ENCODE measurements around the gene TRIM34.
A peak's percentile ranks its signal among the peaks of the same experiment; 100 is the strongest.
"Not testable (repeated sequence)": the region's sequence is repeated elsewhere in the genome, so short reads cannot be mapped to it uniquely, and the experiment has no call there.

Gene TRIM34

GRCh38 chr11:5624489-5625279, at the start of gene TRIM34:
TRIM34 (plus strand) TSS chr11:5625001; CDS start chr11:5632332, 7,331 bp downstream.
- Histone ChIP-seq H3K4me1 (ENCODE audit: control insufficient read depth, insufficient read depth, low read length, unreplicated experiment) (peaks cover 44% of the 10 kb centered on the region), H3K4me3 (ENCODE audit: low read depth, low read length) (peak within 1 kb of the TSS; percentile 87), H2AFZ (ENCODE audit: low read length, unreplicated experiment) (peak within 1 kb of the TSS; percentile 8), H3K79me2 (ENCODE audit: control insufficient read depth, insufficient read depth, low read length, unreplicated experiment) (peaks cover 13% of the 10 kb centered on the region), H3K36me3 (ENCODE audit: insufficient read depth, low read length) (no peaks in the 10 kb centered on the region), H3K27ac (ENCODE audit: low read depth, low read length) (peak within 1 kb of the TSS; percentile 82), H3K27me3 (ENCODE audit: insufficient read depth, low read length) (no peaks in the 10 kb centered on the region)

GRCh38 chr11:5575152-5575551, 49.6 kb upstream of the TRIM34 start:
- H3K4me3 ChIP-seq (ENCODE audit: low read depth, low read length): no peak overlapping the region

GRCh38 chr11:5577101-5577500, 47.7 kb upstream of the TRIM34 start:
- H3K27ac ChIP-seq (ENCODE audit: low read depth, low read length): no peak overlapping the region
- no peak overlapping the region for H3K4me3 ChIP-seq (ENCODE audit: low read depth, low read length)
- H3K4me1 ChIP-seq (ENCODE audit: control insufficient read depth, insufficient read depth, low read length, unreplicated experiment): no peaks in the 10 kb centered on the region
- no peak overlapping the region for H2AFZ ChIP-seq (ENCODE audit: low read length, unreplicated experiment)
- H3K27me3 ChIP-seq (ENCODE audit: insufficient read depth, low read length): no peaks in the 10 kb centered on the region
- H3K79me2 ChIP-seq (ENCODE audit: control insufficient read depth, insufficient read depth, low read length, unreplicated experiment): no peaks in the 10 kb centered on the region
- H3K36me3 ChIP-seq (ENCODE audit: insufficient read depth, low read length): no peaks in the 10 kb centered on the region

More at GRCh38 chr11:5575152-5575551, 49.6 kb upstream of the TRIM34 start:
- Histone ChIP-seq H3K27ac (ENCODE audit: low read depth, low read length) (no peak overlapping the region), H3K4me1 (ENCODE audit: control insufficient read depth, insufficient read depth, low read length, unreplicated experiment) (no peaks in the 10 kb centered on the region), H3K27me3 (ENCODE audit: insufficient read depth, low read length) (no peaks in the 10 kb centered on the region), H3K36me3 (ENCODE audit: insufficient read depth, low read length) (no peaks in the 10 kb centered on the region), H2AFZ (ENCODE audit: low read length, unreplicated experiment) (no peak overlapping the region), H3K79me2 (ENCODE audit: control insufficient read depth, insufficient read depth, low read length, unreplicated experiment) (no peaks in the 10 kb centered on the region)

GRCh38 chr11:5580577-5580976, 44.2 kb upstream of the TRIM34 start, which contains the start of gene OR52B6:
OR52B6 (plus strand) TSS chr11:5580877; CDS start chr11:5580877, 0 bp downstream.
- H3K4me3 ChIP-seq (ENCODE audit: low read depth, low read length): no peak within 1 kb of the TSS
- H3K79me2 ChIP-seq (ENCODE audit: control insufficient read depth, insufficient read depth, low read length, unreplicated experiment): no peaks in the 10 kb centered on the region
- H3K27me3 ChIP-seq (ENCODE audit: insufficient read depth, low read length): no peaks in the 10 kb centered on the region
- no peaks in the 10 kb centered on the region for H3K36me3 ChIP-seq (ENCODE audit: insufficient read depth, low read length)
- H2AFZ ChIP-seq (ENCODE audit: low read length, unreplicated experiment): no peak within 1 kb of the TSS
- no peak within 1 kb of the TSS for H3K27ac ChIP-seq (ENCODE audit: low read depth, low read length)
- H3K4me1 ChIP-seq (ENCODE audit: control insufficient read depth, insufficient read depth, low read length, unreplicated experiment): no peaks in the 10 kb centered on the region

- H3K27ac ChIP-seq (ENCODE audit: low read depth, low read length): no peak overlapping the region
- H3K79me2 ChIP-seq (ENCODE audit: control insufficient read depth, insufficient read depth, low read length, unreplicated experiment): no peaks in the 10 kb centered on the region
- H3K36me3 ChIP-seq (ENCODE audit: insufficient read depth, low read length): no peaks in the 10 kb centered on the region
- no peaks in the 10 kb centered on the region for H3K4me1 ChIP-seq (ENCODE audit: control insufficient read depth, insufficient read depth, low read length, unreplicated experiment)
- H3K4me3 ChIP-seq (ENCODE audit: low read depth, low read length): no peak overlapping the region
- no peak overlapping the region for H2AFZ ChIP-seq (ENCODE audit: low read length, unreplicated experiment)
- no peaks in the 10 kb centered on the region for H3K27me3 ChIP-seq (ENCODE audit: insufficient read depth, low read length)
Observed at GRCh38 chr11:5581014-5581413, 43.8 kb upstream of the TRIM34 start.

- H3K4me1 ChIP-seq (ENCODE audit: control insufficient read depth, insufficient read depth, low read length, unreplicated experiment); H3K27me3 ChIP-seq (ENCODE audit: insufficient read depth, low read length); H3K4me3 ChIP-seq (ENCODE audit: low read depth, low read length); H3K79me2 ChIP-seq (ENCODE audit: control insufficient read depth, insufficient read depth, low read length, unreplicated experiment); H3K27ac ChIP-seq (ENCODE audit: low read depth, low read length); H3K36me3 ChIP-seq (ENCODE audit: insufficient read depth, low read length); H2AFZ ChIP-seq (ENCODE audit: low read length, unreplicated experiment): not testable (repeated sequence)
Observed at GRCh38 chr11:5584458-5584857, 40.3 kb upstream of the TRIM34 start.

GRCh38 chr11:5589906-5590305, 34.9 kb upstream of the TRIM34 start:
- H3K4me1 ChIP-seq (ENCODE audit: control insufficient read depth, insufficient read depth, low read length, unreplicated experiment); H2AFZ ChIP-seq (ENCODE audit: low read length, unreplicated experiment); H3K27me3 ChIP-seq (ENCODE audit: insufficient read depth, low read length); H3K4me3 ChIP-seq (ENCODE audit: low read depth, low read length); H3K36me3 ChIP-seq (ENCODE audit: insufficient read depth, low read length); H3K79me2 ChIP-seq (ENCODE audit: control insufficient read depth, insufficient read depth, low read length, unreplicated experiment); H3K27ac ChIP-seq (ENCODE audit: low read depth, low read length): not testable (repeated sequence)

GRCh38 chr11:5591613-5592012, 33.2 kb upstream of the TRIM34 start:
- Histone ChIP-seq H3K4me1 (ENCODE audit: control insufficient read depth, insufficient read depth, low read length, unreplicated experiment) (no peaks in the 10 kb centered on the region), H3K27me3 (ENCODE audit: insufficient read depth, low read length) (no peaks in the 10 kb centered on the region), H3K79me2 (ENCODE audit: control insufficient read depth, insufficient read depth, low read length, unreplicated experiment) (no peaks in the 10 kb centered on the region), H3K4me3 (ENCODE audit: low read depth, low read length) (no peak overlapping the region), H2AFZ (ENCODE audit: low read length, unreplicated experiment) (no peak overlapping the region), H3K27ac (ENCODE audit: low read depth, low read length) (no peak overlapping the region), H3K36me3 (ENCODE audit: insufficient read depth, low read length) (no peaks in the 10 kb centered on the region)

- H3K27ac ChIP-seq (ENCODE audit: low read depth, low read length): no peak overlapping the region
- peaks cover under 1% of the 10 kb centered on the region for H3K79me2 ChIP-seq (ENCODE audit: control insufficient read depth, insufficient read depth, low read length, unreplicated experiment)
- no peaks in the 10 kb centered on the region for H3K27me3 ChIP-seq (ENCODE audit: insufficient read depth, low read length)
- no peak overlapping the region for H2AFZ ChIP-seq (ENCODE audit: low read length, unreplicated experiment)
- no peaks in the 10 kb centered on the region for H3K36me3 ChIP-seq (ENCODE audit: insufficient read depth, low read length)
- H3K4me1 ChIP-seq (ENCODE audit: control insufficient read depth, insufficient read depth, low read length, unreplicated experiment): peaks cover 3% of the 10 kb centered on the region
- no peak overlapping the region for H3K4me3 ChIP-seq (ENCODE audit: low read depth, low read length)
Observed at GRCh38 chr11:5592615-5593014, 32.2 kb upstream of the TRIM34 start.

GRCh38 chr11:5593146-5593545, 31.7 kb upstream of the TRIM34 start:
- H3K36me3 ChIP-seq (ENCODE audit: insufficient read depth, low read length): no peaks in the 10 kb centered on the region
- no peak overlapping the region for H3K27ac ChIP-seq (ENCODE audit: low read depth, low read length)
- H3K27me3 ChIP-seq (ENCODE audit: insufficient read depth, low read length): no peaks in the 10 kb centered on the region
- peaks cover 8% of the 10 kb centered on the region for H3K4me1 ChIP-seq (ENCODE audit: control insufficient read depth, insufficient read depth, low read length, unreplicated experiment)
- no peak overlapping the region for H3K4me3 ChIP-seq (ENCODE audit: low read depth, low read length)
- no peak overlapping the region for H2AFZ ChIP-seq (ENCODE audit: low read length, unreplicated experiment)
- peaks cover 6% of the 10 kb centered on the region for H3K79me2 ChIP-seq (ENCODE audit: control insufficient read depth, insufficient read depth, low read length, unreplicated experiment)

- Histone ChIP-seq H3K27me3 (ENCODE audit: insufficient read depth, low read length) (no peaks in the 10 kb centered on the region), H3K4me3 (ENCODE audit: low read depth, low read length) (peak within 1 kb of the TSS; percentile 90), H3K36me3 (ENCODE audit: insufficient read depth, low read length) (no peaks in the 10 kb centered on the region), H3K79me2 (ENCODE audit: control insufficient read depth, insufficient read depth, low read length, unreplicated experiment) (peaks cover 11% of the 10 kb centered on the region), H3K27ac (ENCODE audit: low read depth, low read length) (peak within 1 kb of the TSS; percentile 36; the same call in 1 of the 2 replicates), H2AFZ (ENCODE audit: low read length, unreplicated experiment) (peak within 1 kb of the TSS; percentile 95), H3K4me1 (ENCODE audit: control insufficient read depth, insufficient read depth, low read length, unreplicated experiment) (peaks cover 25% of the 10 kb centered on the region)
Observed at GRCh38 chr11:5596607-5597201, 28.1 kb upstream of the TRIM34 start, which contains the start of gene TRIM6. TRIM6 (plus strand) TSS chr11:5596637; CDS start chr11:5596898, 261 bp downstream.

Data from ACC112 (cell line).